HepG2 (cell line): ENCODE measurements around the gene ELP5. TPM values are rescaled to one million over a fixed set of nuclear protein-coding genes. Genes with fewer than 3 reads are reported as not detected.

ENCODE experiments used
- AGO1 ChIP-seq: fragments of 200-400 bp; formaldehyde crosslinking; IDR thresholded peaks from 2 replicates; pipeline ENCODE4 v1.6.1; 2017; ENCODE audit warnings: mild to moderate bottlenecking, low read depth, low read length, moderate library complexity; ENCODE audit not compliant: poor library complexity, severe bottlenecking
- BHLHE40 ChIP-seq: IDR thresholded peaks from 2 replicates; pipeline ENCODE4 v1.6.1; 2011; ENCODE audit warnings: low read length, improper control_type of control experiment
- FOXK2 ChIP-seq: fragments of 450-650 bp; IDR thresholded peaks from 2 replicates; pipeline ENCODE4 v1.6.1; 2016
- GTF2F1 ChIP-seq: fragments of 150-350 bp; IDR thresholded peaks from 2 replicates; pipeline ENCODE4 v1.6.1; 2014; ENCODE audit warnings: low read length
- JUND ChIP-seq: sonication (generic); formaldehyde crosslinking; IDR thresholded peaks from 2 replicates; pipeline ENCODE4 v1.8.0; 2022; ENCODE audit warnings: mild to moderate bottlenecking, missing genetic modification reagents
- MXI1 ChIP-seq: IDR thresholded peaks from 3 replicates; pipeline ENCODE4 v1.6.1; 2012; ENCODE audit warnings: low read depth, low read length, inconsistent platforms, borderline replicate concordance
- PITX1 ChIP-seq: sonication (generic); formaldehyde crosslinking; IDR thresholded peaks from 2 replicates; pipeline ENCODE4 v1.5.1; 2020; ENCODE audit warnings: mild to moderate bottlenecking, missing genetic modification reagents
- POGZ ChIP-seq: sonication (generic); formaldehyde crosslinking; IDR thresholded peaks from 2 replicates; pipeline ENCODE4 v1.4.0; 2020; ENCODE audit warnings: mild to moderate bottlenecking, missing genetic modification reagents
- POLR2A ChIP-seq, 2 experiments: IDR thresholded peaks; 2 replicates each; pipeline ENCODE4 v1.6.1; 2011; ENCODE audit warnings: low read depth in 2 of 2, low read length in 2 of 2, mild to moderate bottlenecking in 1 of 2, moderate library complexity in 1 of 2; ENCODE audit not compliant: insufficient read depth in 1 of 2
- SMARCE1 ChIP-seq: fragments of 450-650 bp; IDR thresholded peaks from 2 replicates; pipeline ENCODE4 v1.6.1; 2017; ENCODE audit warnings: borderline replicate concordance
- XRCC5 ChIP-seq: fragments of 200-400 bp; formaldehyde crosslinking; optimal IDR thresholded peaks from 2 replicates; pipeline ENCODE3; 2017; ENCODE audit warnings: mild to moderate bottlenecking, low read length
- ZNF331 ChIP-seq: sonication (generic); formaldehyde crosslinking; IDR thresholded peaks from 2 replicates; pipeline ENCODE4 v1.4.0; 2020; ENCODE audit warnings: missing genetic modification reagents
- ZNF552 ChIP-seq: sonication (generic); formaldehyde crosslinking; IDR thresholded peaks from 2 replicates; pipeline ENCODE4 v1.9.0; 2022; ENCODE audit warnings: missing genetic modification reagents, mild to moderate bottlenecking, borderline replicate concordance
- ZSCAN12 ChIP-seq: sonication (generic); formaldehyde crosslinking; IDR thresholded peaks from 2 replicates; pipeline ENCODE4 v1.9.0; 2021; ENCODE audit warnings: mild to moderate bottlenecking, missing genetic modification reagents
- polyA plus RNA-seq, 8 experiments: library from polyadenylated mRNA; depleted of rRNA in 3 of 8; stranded (reverse) in 7 of 8; unstranded in 1 of 8; fragments of >200 nt; fragmentation: Illumina TruSeq in 4 of 8; extraction: Trizol in 4 of 8; gene quantifications; 2 replicates each; pipeline versions ENCODE4 v1.2.1 to v1.2.3, GENCODE V29; 2011 to 2016; ENCODE audit warnings: low read depth in 4 of 8, missing spikeins in 1 of 8, mixed read lengths in 1 of 8; ENCODE audit not compliant: insufficient read depth in 1 of 8
- total RNA-seq, 5 experiments: library from RNA; depleted of rRNA; stranded (reverse); fragments of >200 nt; fragmentation: Illumina TruSeq; extraction: Trizol; gene quantifications; 2 replicates each; pipeline ENCODE4 v1.2.3, GENCODE V29; 2016; ENCODE audit warnings: low read depth in 1 of 5
- TF ChIP-seq, protein P1 (sequence below): IDR thresholded peaks from 2 replicates; pipeline ENCODE4 v1.6.1; 2016; ENCODE audit warnings: low read depth, control low read depth
- TF ChIP-seq, protein P2 (sequence below): sonication (generic); formaldehyde crosslinking; IDR thresholded peaks from 2 replicates; pipeline ENCODE4 v1.4.0; 2020; ENCODE audit warnings: missing genetic modification reagents
- TF ChIP-seq, protein P3 (sequence below): sonication (generic); formaldehyde crosslinking; IDR thresholded peaks from 2 replicates; pipeline ENCODE4 v1.4.0; 2020; ENCODE audit warnings: missing genetic modification reagents, mild to moderate bottlenecking, borderline replicate concordance
- TF ChIP-seq, protein P4 (sequence below): sonication (generic); formaldehyde crosslinking; IDR thresholded peaks from 2 replicates; pipeline ENCODE4 v1.8.1; 2023; ENCODE audit warnings: mild to moderate bottlenecking, missing genetic modification reagents
- TF ChIP-seq, protein P5 (sequence below): IDR thresholded peaks from 2 replicates; pipeline ENCODE4 v1.4.0; 2020; ENCODE audit warnings: mild to moderate bottlenecking, missing genetic modification reagents
- TF ChIP-seq, protein P6 (sequence below): sonication (generic); formaldehyde crosslinking; conservative IDR thresholded peaks from 2 replicates; pipeline ENCODE4 v1.4.0; 2020; ENCODE audit warnings: mild to moderate bottlenecking, missing genetic modification reagents, moderate library complexity

Gene ELP5
- total and polyA plus RNA-seq, 2 of the 13 experiments (the other 11 are each of a cell fraction or from before 2014, with no cell fraction given): 67.6 to 69.8 TPM

DNA sequence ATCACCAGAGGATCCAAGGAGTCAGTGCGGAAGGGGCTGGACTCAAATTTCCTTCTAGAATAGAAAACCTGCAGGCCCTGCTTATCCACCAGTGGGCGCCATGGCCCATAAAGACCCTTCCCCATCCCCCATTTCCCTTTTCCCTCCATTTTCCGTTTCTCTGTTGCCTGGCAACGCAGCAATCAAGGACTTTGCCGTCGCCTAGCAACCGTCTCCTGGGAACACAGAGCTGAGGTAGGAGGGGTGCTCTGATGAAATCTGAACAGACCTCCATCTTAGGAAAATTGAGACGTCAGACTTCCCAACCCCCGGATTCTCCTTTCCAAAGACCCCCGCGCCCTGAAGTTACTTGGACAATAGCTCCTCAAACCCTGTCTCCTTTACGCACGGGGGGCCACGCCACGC, 38.1 kb upstream of the ELP5 start (continued):
- TF ChIP-seq ZSCAN12 (no peak), JUND (CRISPR knock-in tag) (no peak), PITX1 (CRISPR knock-in tag) (no peak), XRCC5 (peak; percentile 28), FOXK2 (no peak), POGZ (CRISPR knock-in tag) (no peak), BHLHE40 (no peak), POLR2A (IDR thresholded peaks at IDR 0.05; ENCODE audit: insufficient read depth in 1 of 2, low read depth in 2 of 2, low read length in 2 of 2) (no peak), SMARCE1 (no peak), MXI1 (peak; percentile 97), ZNF552 (CRISPR knock-in tag) (no peak), GTF2F1 (no peak), ZNF331 (CRISPR knock-in tag) (no peak), AGO1 (no peak)
- TF ChIP-seq, protein P1, sequence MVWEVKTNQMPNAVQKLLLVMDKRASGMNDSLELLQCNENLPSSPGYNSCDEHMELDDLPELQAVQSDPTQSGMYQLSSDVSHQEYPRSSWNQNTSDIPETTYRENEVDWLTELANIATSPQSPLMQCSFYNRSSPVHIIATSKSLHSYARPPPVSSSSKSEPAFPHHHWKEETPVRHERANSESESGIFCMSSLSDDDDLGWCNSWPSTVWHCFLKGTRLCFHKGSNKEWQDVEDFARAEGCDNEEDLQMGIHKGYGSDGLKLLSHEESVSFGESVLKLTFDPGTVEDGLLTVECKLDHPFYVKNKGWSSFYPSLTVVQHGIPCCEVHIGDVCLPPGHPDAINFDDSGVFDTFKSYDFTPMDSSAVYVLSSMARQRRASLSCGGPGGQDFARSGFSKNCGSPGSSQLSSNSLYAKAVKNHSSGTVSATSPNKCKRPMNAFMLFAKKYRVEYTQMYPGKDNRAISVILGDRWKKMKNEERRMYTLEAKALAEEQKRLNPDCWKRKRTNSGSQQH (CRISPR knock-in tag): no peak
- TF ChIP-seq, protein P2, sequence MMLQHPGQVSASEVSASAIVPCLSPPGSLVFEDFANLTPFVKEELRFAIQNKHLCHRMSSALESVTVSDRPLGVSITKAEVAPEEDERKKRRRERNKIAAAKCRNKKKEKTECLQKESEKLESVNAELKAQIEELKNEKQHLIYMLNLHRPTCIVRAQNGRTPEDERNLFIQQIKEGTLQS (CRISPR knock-in tag): no peak
- TF ChIP-seq, protein P3, sequence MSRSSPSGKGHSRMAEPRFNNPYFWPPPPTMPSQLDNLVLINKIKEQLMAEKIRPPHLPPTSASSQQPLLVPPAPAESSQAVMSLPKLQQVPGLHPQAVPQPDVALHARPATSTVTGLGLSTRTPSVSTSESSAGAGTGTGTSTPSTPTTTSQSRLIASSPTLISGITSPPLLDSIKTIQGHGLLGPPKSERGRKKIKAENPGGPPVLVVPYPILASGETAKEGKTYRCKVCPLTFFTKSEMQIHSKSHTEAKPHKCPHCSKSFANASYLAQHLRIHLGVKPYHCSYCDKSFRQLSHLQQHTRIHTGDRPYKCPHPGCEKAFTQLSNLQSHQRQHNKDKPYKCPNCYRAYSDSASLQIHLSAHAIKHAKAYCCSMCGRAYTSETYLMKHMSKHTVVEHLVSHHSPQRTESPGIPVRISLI (CRISPR knock-in tag): no peak
- TF ChIP-seq, protein P4, sequence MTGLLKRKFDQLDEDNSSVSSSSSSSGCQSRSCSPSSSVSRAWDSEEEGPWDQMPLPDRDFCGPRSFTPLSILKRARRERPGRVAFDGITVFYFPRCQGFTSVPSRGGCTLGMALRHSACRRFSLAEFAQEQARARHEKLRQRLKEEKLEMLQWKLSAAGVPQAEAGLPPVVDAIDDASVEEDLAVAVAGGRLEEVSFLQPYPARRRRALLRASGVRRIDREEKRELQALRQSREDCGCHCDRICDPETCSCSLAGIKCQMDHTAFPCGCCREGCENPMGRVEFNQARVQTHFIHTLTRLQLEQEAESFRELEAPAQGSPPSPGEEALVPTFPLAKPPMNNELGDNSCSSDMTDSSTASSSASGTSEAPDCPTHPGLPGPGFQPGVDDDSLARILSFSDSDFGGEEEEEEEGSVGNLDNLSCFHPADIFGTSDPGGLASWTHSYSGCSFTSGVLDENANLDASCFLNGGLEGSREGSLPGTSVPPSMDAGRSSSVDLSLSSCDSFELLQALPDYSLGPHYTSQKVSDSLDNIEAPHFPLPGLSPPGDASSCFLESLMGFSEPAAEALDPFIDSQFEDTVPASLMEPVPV (CRISPR knock-in tag): no peak
- TF ChIP-seq, protein P5, sequence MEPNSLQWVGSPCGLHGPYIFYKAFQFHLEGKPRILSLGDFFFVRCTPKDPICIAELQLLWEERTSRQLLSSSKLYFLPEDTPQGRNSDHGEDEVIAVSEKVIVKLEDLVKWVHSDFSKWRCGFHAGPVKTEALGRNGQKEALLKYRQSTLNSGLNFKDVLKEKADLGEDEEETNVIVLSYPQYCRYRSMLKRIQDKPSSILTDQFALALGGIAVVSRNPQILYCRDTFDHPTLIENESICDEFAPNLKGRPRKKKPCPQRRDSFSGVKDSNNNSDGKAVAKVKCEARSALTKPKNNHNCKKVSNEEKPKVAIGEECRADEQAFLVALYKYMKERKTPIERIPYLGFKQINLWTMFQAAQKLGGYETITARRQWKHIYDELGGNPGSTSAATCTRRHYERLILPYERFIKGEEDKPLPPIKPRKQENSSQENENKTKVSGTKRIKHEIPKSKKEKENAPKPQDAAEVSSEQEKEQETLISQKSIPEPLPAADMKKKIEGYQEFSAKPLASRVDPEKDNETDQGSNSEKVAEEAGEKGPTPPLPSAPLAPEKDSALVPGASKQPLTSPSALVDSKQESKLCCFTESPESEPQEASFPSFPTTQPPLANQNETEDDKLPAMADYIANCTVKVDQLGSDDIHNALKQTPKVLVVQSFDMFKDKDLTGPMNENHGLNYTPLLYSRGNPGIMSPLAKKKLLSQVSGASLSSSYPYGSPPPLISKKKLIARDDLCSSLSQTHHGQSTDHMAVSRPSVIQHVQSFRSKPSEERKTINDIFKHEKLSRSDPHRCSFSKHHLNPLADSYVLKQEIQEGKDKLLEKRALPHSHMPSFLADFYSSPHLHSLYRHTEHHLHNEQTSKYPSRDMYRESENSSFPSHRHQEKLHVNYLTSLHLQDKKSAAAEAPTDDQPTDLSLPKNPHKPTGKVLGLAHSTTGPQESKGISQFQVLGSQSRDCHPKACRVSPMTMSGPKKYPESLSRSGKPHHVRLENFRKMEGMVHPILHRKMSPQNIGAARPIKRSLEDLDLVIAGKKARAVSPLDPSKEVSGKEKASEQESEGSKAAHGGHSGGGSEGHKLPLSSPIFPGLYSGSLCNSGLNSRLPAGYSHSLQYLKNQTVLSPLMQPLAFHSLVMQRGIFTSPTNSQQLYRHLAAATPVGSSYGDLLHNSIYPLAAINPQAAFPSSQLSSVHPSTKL (CRISPR knock-in tag): no peak
- TF ChIP-seq, protein P6, sequence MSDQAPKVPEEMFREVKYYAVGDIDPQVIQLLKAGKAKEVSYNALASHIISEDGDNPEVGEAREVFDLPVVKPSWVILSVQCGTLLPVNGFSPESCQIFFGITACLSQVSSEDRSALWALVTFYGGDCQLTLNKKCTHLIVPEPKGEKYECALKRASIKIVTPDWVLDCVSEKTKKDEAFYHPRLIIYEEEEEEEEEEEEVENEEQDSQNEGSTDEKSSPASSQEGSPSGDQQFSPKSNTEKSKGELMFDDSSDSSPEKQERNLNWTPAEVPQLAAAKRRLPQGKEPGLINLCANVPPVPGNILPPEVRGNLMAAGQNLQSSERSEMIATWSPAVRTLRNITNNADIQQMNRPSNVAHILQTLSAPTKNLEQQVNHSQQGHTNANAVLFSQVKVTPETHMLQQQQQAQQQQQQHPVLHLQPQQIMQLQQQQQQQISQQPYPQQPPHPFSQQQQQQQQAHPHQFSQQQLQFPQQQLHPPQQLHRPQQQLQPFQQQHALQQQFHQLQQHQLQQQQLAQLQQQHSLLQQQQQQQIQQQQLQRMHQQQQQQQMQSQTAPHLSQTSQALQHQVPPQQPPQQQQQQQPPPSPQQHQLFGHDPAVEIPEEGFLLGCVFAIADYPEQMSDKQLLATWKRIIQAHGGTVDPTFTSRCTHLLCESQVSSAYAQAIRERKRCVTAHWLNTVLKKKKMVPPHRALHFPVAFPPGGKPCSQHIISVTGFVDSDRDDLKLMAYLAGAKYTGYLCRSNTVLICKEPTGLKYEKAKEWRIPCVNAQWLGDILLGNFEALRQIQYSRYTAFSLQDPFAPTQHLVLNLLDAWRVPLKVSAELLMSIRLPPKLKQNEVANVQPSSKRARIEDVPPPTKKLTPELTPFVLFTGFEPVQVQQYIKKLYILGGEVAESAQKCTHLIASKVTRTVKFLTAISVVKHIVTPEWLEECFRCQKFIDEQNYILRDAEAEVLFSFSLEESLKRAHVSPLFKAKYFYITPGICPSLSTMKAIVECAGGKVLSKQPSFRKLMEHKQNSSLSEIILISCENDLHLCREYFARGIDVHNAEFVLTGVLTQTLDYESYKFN (CRISPR knock-in tag): no peak; the same call in 1 of the 2 replicates
